ENCODE data around the gene GLI1.

The GLI1 gene

GRCh38 chr12:57448669-57449068, 10.9 kb upstream of the GLI1 start:
- Mint-ChIP-seq H3K27me3 (ENCODE audit: low read depth, poor library complexity) (peaks cover 4% of the 10 kb centered on the region), H3K4me1 (peaks cover 25% of the 10 kb centered on the region), H3K36me3 (ENCODE audit: low read depth) (no peaks in the 10 kb centered on the region), H3K27ac (no peak overlapping the region), H3K4me3 (no peak overlapping the region), H3K9me3 (peaks cover 4% of the 10 kb centered on the region)
- DNase-seq, result no peak
- TF ChIP-seq, protein P1, sequence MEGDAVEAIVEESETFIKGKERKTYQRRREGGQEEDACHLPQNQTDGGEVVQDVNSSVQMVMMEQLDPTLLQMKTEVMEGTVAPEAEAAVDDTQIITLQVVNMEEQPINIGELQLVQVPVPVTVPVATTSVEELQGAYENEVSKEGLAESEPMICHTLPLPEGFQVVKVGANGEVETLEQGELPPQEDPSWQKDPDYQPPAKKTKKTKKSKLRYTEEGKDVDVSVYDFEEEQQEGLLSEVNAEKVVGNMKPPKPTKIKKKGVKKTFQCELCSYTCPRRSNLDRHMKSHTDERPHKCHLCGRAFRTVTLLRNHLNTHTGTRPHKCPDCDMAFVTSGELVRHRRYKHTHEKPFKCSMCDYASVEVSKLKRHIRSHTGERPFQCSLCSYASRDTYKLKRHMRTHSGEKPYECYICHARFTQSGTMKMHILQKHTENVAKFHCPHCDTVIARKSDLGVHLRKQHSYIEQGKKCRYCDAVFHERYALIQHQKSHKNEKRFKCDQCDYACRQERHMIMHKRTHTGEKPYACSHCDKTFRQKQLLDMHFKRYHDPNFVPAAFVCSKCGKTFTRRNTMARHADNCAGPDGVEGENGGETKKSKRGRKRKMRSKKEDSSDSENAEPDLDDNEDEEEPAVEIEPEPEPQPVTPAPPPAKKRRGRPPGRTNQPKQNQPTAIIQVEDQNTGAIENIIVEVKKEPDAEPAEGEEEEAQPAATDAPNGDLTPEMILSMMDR (IDR thresholded peaks at IDR 0.05), result no peak

DNA sequence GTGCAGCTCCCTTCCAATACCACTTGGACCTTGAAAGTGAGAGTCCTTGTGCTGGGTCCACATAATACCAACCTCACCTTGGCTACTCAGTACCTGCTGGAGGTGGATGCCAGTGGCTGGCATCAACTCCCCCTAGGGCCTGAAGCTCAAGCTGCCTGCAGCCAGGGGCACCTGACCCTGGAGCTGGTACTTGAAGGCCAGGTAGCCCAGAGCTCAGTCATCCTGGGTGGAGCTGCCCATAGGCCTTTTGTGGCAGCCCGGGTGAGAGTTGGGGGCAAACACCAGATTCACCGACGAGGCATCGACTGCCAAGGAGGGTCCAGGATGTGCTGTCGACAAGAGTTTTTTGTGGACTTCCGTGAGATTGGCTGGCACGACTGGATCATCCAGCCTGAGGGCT, 10.2 kb upstream of the GLI1 start:
- no peak for DNase-seq
- peaks cover 4% of the 10 kb centered on the region for H3K9me3 Mint-ChIP-seq
- H3K36me3 Mint-ChIP-seq (ENCODE audit: low read depth), result no peaks in the 10 kb centered on the region
- TF ChIP-seq, protein P1 (IDR thresholded peaks at IDR 0.05), result no peak
- no peak overlapping the region for H3K27ac Mint-ChIP-seq
- H3K4me3 Mint-ChIP-seq, result no peak overlapping the region
- H3K4me1 Mint-ChIP-seq, result peaks cover 26% of the 10 kb centered on the region
- H3K27me3 Mint-ChIP-seq (ENCODE audit: low read depth, poor library complexity), result peaks cover 4% of the 10 kb centered on the region

DNA sequence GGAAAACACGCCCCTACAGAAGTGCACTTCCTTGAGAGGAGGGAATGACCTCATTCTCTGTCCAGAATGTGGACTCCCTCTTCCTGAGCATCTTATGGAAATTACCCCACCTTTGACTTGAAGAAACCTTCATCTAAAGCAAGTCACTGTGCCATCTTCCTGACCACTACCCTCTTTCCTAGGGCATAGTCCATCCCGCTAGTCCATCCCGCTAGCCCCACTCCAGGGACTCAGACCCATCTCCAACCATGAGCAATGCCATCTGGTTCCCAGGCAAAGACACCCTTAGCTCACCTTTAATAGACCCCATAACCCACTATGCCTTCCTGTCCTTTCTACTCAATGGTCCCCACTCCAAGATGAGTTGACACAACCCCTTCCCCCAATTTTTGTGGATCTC, 9.5 kb upstream of the GLI1 start:
- peaks cover 4% of the 10 kb centered on the region for H3K9me3 Mint-ChIP-seq
- DNase-seq, result no peak
- H3K27ac Mint-ChIP-seq, result no peak overlapping the region
- H3K27me3 Mint-ChIP-seq (ENCODE audit: low read depth, poor library complexity), result peaks cover 4% of the 10 kb centered on the region
- no peak overlapping the region for H3K4me3 Mint-ChIP-seq
- H3K4me1 Mint-ChIP-seq, result peaks cover 33% of the 10 kb centered on the region
- TF ChIP-seq, protein P1 (IDR thresholded peaks at IDR 0.05), result no peak
- no peaks in the 10 kb centered on the region for H3K36me3 Mint-ChIP-seq (ENCODE audit: low read depth)

GRCh38 chr12:57451233-57451778, 8.3 kb upstream of the GLI1 start:
- no peak overlapping the region for H3K4me3 Mint-ChIP-seq
- DNase-seq, result no peak
- no peak overlapping the region for H3K27ac Mint-ChIP-seq
- TF ChIP-seq, protein P1 (IDR thresholded peaks at IDR 0.05), result no peak
- H3K27me3 Mint-ChIP-seq (ENCODE audit: low read depth, poor library complexity), result peaks cover 9% of the 10 kb centered on the region
- peaks cover 4% of the 10 kb centered on the region for H3K9me3 Mint-ChIP-seq
- H3K4me1 Mint-ChIP-seq, result peaks cover 46% of the 10 kb centered on the region
- H3K36me3 Mint-ChIP-seq (ENCODE audit: low read depth), result no peaks in the 10 kb centered on the region

- TF ChIP-seq, protein P1 (IDR thresholded peaks at IDR 0.05), result no peak
- Mint-ChIP-seq H3K36me3 (ENCODE audit: low read depth) (no peaks in the 10 kb centered on the region), H3K27me3 (ENCODE audit: low read depth, poor library complexity) (peaks cover 6% of the 10 kb centered on the region), H3K27ac (no peak overlapping the region), H3K9me3 (peaks cover 4% of the 10 kb centered on the region), H3K4me3 (no peak overlapping the region), H3K4me1 (peaks cover 54% of the 10 kb centered on the region)
- DNase-seq, result no peak
Measured at GRCh38 chr12:57452181-57452936, 7.2 kb upstream of the GLI1 start.
